PC-3 (cell line): Measurements from ENCODE around the gene IGFBP2.

Source experiments
- CTCF ChIP-seq: fragments of 300-600 bp; sonication (generic); conservative IDR thresholded peaks from 2 replicates; pipeline ENCODE4 v1.5.1; 2017; ENCODE audit warnings: antibody characterized with exemption, low read depth, mild to moderate bottlenecking, low read length
- EZH2 ChIP-seq: fragments of 300-600 bp; sonication (generic); IDR thresholded peaks from one replicate; pipeline ENCODE4 v1.6.1; 2017; ENCODE audit warnings: antibody characterized with exemption, mild to moderate bottlenecking, low read length; ENCODE audit not compliant: unreplicated experiment
- EZH2phosphoT487 ChIP-seq: fragments of 300-600 bp; sonication (generic); IDR thresholded peaks from 2 replicates; pipeline ENCODE4 v1.6.1; 2018; ENCODE audit warnings: mild to moderate bottlenecking, antibody characterized with exemption, low read length, borderline replicate concordance

GRCh38 chr2:216671791-216672343 is 38.6 kb downstream of the IGFBP2 start:
- no peak for TF ChIP-seq CTCF
- no peak for TF ChIP-seq EZH2
- TF ChIP-seq EZH2phosphoT487: no peak
